ENCODE measurements around the gene KDM6B. TPM values are rescaled to one million over a fixed set of nuclear protein-coding genes. Genes with fewer than 3 reads are reported as not detected.

The KDM6B gene
- total and polyA plus RNA-seq, 9 of the 15 experiments (the other 6 are each of a cell fraction or from before 2014, with no cell fraction given), result 0.01 to 22.9 (median 2.2) TPM

DNA sequence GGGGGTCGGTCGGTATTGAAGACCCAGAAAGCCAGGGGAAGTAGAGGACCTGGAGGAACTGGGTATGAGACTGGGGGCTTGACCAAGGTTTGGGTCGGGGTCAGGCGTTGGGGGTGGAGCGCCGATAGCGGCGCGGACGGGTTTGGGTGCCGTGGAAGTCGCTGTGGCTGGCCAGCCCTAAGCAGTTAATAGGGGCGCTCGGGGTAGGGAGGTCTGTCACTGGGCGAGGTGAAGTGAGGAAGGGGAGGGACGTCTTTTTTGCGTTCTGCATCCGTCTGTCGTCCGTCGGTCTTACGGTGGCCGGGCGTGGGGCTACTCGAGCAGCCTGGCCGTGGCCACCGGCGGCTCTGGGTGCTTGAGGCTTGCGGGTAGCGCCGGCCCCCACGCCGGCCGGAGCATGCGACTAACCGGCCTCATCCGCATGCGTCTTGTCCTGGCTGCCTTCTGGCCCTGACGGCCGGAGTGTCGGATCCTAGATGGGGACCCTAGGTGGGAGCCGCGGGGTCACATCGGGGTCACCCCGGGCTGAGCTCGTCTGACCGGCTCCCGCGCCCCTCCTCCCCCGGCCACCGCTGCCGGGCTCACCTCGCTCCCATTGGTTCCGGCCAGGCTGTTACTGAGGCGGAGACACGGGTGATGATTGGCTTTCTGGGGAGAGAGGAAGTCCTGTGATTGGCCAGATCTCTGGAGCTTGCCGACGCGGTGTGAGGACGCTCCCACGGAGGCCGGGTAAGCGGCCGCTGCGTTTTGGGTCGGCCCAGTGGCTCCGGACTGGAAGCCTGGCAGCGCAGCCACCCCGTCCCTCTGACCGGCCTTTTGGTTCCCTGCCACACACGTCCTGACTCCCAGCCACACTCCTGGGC lies 10.5 kb downstream of the KDM6B start (continued):
- TF ChIP-seq YY1 (IDR thresholded peaks at IDR 0.05; ENCODE audit: borderline replicate concordance in 1 of 3, control insufficient read depth in 1 of 3, extremely low read depth in 1 of 3, insufficient read depth in 3 of 3, insufficient read length in 1 of 3, insufficient replicate concordance in 2 of 3, low read depth in 1 of 3, low read length in 2 of 3), result peak in 1 of 3 experiments; percentile 55
- no peak for TF ChIP-seq ZNF174 (CRISPR knock-in tag; IDR thresholded peaks at IDR 0.05)
- TF ChIP-seq MAZ (CRISPR knock-in tag; conservative IDR thresholded peaks at IDR 0.05 in 1 of 2, IDR thresholded peaks at IDR 0.05 in 1 of 2), result peak in 1 of 2 experiments; percentile 20; a peak in 2 of 4 replicates
- TF ChIP-seq, protein P1, sequence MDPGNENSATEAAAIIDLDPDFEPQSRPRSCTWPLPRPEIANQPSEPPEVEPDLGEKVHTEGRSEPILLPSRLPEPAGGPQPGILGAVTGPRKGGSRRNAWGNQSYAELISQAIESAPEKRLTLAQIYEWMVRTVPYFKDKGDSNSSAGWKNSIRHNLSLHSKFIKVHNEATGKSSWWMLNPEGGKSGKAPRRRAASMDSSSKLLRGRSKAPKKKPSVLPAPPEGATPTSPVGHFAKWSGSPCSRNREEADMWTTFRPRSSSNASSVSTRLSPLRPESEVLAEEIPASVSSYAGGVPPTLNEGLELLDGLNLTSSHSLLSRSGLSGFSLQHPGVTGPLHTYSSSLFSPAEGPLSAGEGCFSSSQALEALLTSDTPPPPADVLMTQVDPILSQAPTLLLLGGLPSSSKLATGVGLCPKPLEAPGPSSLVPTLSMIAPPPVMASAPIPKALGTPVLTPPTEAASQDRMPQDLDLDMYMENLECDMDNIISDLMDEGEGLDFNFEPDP (CRISPR knock-in tag; IDR thresholded peaks at IDR 0.05), result no peak
- no peak for TF ChIP-seq KDM4B (IDR thresholded peaks at IDR 0.05; ENCODE audit: borderline replicate concordance in 2 of 2, low read depth in 1 of 2)
- TF ChIP-seq, protein P2, sequence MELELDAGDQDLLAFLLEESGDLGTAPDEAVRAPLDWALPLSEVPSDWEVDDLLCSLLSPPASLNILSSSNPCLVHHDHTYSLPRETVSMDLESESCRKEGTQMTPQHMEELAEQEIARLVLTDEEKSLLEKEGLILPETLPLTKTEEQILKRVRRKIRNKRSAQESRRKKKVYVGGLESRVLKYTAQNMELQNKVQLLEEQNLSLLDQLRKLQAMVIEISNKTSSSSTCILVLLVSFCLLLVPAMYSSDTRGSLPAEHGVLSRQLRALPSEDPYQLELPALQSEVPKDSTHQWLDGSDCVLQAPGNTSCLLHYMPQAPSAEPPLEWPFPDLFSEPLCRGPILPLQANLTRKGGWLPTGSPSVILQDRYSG (tag; conservative IDR thresholded peaks at IDR 0.05; ENCODE audit: low read depth), result no peak
- no peak for TF ChIP-seq FOXA1 (IDR thresholded peaks at IDR 0.05; ENCODE audit: borderline replicate concordance)
- TF ChIP-seq, protein P3, sequence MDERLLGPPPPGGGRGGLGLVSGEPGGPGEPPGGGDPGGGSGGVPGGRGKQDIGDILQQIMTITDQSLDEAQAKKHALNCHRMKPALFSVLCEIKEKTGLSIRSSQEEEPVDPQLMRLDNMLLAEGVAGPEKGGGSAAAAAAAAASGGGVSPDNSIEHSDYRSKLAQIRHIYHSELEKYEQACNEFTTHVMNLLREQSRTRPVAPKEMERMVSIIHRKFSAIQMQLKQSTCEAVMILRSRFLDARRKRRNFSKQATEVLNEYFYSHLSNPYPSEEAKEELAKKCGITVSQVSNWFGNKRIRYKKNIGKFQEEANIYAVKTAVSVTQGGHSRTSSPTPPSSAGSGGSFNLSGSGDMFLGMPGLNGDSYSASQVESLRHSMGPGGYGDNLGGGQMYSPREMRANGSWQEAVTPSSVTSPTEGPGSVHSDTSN (CRISPR knock-in tag; IDR thresholded peaks at IDR 0.05; ENCODE audit: low read depth), result no peak
- TF ChIP-seq, protein P3 (tag; conservative IDR thresholded peaks at IDR 0.05; ENCODE audit: low read depth), result no peak
- TF ChIP-seq SLC30A9 (CRISPR knock-in tag; IDR thresholded peaks at IDR 0.05), result no peak
- no peak for TF ChIP-seq GABPA (tag; conservative IDR thresholded peaks at IDR 0.05; ENCODE audit: low read depth)
- no peak for TF ChIP-seq XRCC4 (IDR thresholded peaks at IDR 0.05; ENCODE audit: extremely low read depth, insufficient read depth, insufficient read length)
- TF ChIP-seq ZNF311 (CRISPR knock-in tag; IDR thresholded peaks at IDR 0.05), result no peak
- no peak for TF ChIP-seq SAFB2 (IDR thresholded peaks at IDR 0.05; ENCODE audit: borderline replicate concordance, low read depth, low read length, severe bottlenecking)
- TF ChIP-seq RUNX1 (IDR thresholded peaks at IDR 0.05; ENCODE audit: low read depth), result no peak
- TF ChIP-seq, protein P4, sequence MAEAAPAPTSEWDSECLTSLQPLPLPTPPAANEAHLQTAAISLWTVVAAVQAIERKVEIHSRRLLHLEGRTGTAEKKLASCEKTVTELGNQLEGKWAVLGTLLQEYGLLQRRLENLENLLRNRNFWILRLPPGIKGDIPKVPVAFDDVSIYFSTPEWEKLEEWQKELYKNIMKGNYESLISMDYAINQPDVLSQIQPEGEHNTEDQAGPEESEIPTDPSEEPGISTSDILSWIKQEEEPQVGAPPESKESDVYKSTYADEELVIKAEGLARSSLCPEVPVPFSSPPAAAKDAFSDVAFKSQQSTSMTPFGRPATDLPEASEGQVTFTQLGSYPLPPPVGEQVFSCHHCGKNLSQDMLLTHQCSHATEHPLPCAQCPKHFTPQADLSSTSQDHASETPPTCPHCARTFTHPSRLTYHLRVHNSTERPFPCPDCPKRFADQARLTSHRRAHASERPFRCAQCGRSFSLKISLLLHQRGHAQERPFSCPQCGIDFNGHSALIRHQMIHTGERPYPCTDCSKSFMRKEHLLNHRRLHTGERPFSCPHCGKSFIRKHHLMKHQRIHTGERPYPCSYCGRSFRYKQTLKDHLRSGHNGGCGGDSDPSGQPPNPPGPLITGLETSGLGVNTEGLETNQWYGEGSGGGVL (CRISPR knock-in tag; IDR thresholded peaks at IDR 0.05), result no peak
- no peak for TF ChIP-seq NR1H2 (CRISPR knock-in tag; IDR thresholded peaks at IDR 0.05)
- TF ChIP-seq DPF2 (IDR thresholded peaks at IDR 0.05), result no peak
- TF ChIP-seq XRCC5 (IDR thresholded peaks at IDR 0.05; ENCODE audit: low read depth, low read length), result no peak

Measured in K562 (cell line).